ENCODE data around the gene TUBB1.
"Not testable (repeated sequence)": the region's sequence is repeated elsewhere in the genome, so short reads cannot be mapped to it uniquely, and the experiment has no call there.

The TUBB1 gene

GRCh38 chr20:59024111-59024530 lies 4.9 kb downstream of the TUBB1 start:
- DNase-seq: no peak

GRCh38 chr20:59025086-59025485 lies 5.9 kb downstream of the TUBB1 start:
- DNase-seq: no peak

DNA sequence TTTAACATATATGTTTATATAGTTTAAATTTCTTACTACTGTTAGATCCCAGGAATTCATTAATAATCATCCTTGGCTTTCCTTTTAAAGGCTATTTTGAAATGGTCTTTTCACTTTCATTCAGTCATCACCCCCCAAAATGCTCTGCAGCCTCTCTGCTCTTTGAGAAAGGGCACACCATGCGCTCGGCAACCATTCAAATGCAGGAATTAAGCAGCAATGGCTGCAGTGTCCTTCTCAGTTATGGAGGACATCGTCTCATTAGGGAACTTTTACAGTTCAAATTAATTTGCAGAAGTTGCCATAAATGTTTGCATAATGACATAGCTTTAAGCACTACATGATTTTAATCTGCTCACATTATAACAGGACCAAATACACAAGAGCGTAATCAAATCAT lies 6.3 kb downstream of the TUBB1 start:
- DNase-seq: no peak

- no peak for DNase-seq
Observed at GRCh38 chr20:59026904-59027740, 7.9 kb downstream of the TUBB1 start.

- no peak for DNase-seq
Observed at GRCh38 chr20:59027741-59028320, 8.6 kb downstream of the TUBB1 start.

DNA sequence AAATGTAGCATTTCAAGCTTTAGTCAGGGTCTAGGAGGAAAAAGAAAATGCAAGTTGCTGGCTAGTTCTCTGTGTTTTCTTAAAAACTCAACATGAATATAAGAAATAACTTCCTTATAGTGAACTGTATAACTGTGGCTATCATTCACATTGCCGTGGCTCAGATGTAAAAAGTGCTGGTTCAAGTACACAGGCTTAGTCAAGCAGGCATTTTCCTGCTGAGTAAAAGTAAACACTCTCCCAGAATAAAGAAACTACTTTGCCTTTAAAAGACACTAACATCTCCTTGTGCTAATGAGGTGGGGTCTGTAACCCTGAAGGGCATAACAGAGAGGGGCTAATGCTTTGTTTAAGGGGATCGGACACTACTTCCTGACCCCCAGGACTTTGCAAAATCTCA lies 9.6 kb downstream of the TUBB1 start:
- DNase-seq: no peak

DNA sequence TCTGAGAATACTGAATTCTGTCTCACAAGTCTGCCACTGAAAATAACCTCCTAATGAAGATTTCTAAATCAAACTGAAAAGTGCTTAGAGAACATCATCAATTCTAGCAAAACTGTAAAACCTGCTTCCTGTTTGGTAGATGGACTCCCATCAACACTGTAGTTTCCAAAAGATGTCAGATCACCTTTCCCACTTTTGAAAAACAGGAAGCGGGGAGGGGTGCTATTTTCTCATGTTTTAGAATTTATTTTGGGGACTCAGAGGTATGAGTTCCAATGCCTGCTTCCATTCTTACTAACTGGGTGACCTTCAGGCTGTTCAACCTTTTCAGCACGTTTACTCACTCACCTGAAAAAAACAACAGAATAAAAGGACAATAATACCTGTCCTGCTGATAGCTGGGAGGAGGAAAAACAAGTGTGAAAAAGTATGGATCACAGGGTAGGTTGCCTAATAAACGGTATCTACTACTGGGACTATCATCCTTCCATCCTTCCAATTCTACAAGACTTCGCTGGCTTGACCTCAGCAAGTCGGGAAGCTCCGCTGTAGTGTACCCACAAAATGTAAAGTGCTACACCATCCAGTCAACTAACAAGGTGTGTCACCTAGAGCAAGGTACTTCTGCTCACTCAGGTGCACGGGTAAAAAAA lies 11.8 kb downstream of the TUBB1 start:
- peak; percentile 13 for DNase-seq

GRCh38 chr20:59031564-59032022 lies 12.4 kb downstream of the TUBB1 start:
- peak; percentile 57 for DNase-seq

GRCh38 chr20:59032023-59032712 lies 12.9 kb downstream of the TUBB1 start, which contains the start of gene ATP5F1E:
Gene ATP5F1E, minus strand, starts transcription at chr20:59032335. Its CDS starts 84 bp downstream, at chr20:59032251.
- DNase-seq: peak; percentile 96

DNA sequence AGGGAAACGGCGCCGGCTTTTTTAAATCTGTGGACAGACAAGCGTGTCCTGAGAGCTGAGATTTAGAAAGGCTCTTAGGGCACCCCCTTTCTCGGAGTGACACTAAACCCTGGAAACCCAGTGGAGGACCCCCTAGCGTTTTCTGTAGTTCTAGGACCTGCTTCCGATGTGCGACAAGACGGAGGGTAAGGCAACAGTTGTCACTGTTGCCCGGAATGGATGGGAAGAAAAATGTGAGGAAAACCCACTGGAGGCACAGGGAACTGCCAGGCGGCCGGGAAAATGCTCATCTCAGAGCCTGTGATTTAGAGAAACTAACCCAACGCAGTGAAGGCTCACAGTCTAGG lies 13.5 kb downstream of the TUBB1 start:
- no peak for DNase-seq

GRCh38 chr20:59033093-59033492 lies 13.9 kb downstream of the TUBB1 start:
- DNase-seq: no peak

DNA sequence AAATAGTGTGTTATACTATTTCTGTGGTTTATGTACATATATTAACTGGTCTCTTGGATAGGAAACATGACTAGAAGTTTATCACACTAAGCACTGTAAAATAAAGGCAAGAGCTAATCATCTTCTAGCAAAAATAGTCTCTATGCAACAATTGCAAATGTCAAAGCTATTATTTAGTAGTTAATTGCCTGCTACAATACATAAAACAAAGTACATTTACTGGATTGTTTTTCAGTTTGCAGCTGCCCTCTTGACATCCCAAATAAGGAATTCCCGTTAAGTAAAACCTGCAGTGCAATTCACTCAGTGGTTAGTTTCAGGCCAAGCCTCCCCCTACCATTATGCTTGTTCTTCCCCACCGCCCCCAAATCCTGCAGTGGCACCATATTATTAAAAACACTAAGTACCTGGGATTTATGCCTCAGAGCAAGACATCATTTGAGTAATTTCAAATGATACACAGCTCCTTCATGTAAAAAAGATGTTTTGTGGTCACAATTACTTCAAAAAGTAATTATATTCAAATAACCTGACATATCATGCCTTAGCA lies 14.5 kb downstream of the TUBB1 start:
- no peak for DNase-seq

DNA sequence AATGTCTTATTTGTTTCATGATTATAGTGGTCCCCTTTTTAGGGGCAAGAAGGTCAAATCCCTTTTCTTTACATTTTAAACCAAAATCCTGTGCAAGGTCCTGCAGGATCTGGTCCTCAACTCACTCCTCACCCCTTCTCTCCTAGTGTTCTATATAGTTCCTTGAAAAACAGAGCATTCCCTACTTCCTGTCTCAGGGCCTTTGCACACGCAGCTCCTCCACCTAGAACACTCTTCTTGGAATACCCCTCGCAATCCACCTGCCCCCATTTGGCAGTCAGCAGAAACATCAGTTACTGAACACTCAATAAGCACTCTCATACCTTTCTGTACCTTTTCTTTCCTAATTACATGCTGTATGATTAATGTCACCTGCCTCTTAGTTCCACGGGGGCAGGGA lies 16.2 kb downstream of the TUBB1 start:
- no peak for DNase-seq

GRCh38 chr20:59037386-59037785 lies 18.2 kb downstream of the TUBB1 start:
- no peak for DNase-seq

GRCh38 chr20:59039233-59039632 lies 20.0 kb downstream of the TUBB1 start:
- DNase-seq: no peak

DNA sequence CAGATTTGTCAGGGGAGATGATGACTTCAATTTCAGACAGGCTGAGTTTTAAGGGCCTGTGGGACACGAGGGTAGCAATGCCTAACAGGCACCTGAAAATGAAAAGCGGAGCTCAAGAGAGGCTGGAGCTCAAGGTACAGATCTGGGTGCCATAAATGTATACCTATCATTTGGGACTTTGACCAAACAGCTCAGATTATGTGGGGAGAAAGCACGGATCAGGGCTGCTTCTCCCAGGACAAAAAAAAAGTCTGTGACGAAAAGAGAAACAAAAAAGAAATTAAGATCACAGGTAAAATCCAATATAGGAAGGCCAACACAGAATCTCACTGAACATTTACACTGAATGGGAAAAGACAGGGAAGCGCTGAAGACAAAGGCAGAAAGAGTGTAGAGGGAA lies 21.4 kb downstream of the TUBB1 start:
- DNase-seq: no peak

- DNase-seq: not testable (repeated sequence)
Observed at GRCh38 chr20:59041487-59041886, 22.3 kb downstream of the TUBB1 start.

DNA sequence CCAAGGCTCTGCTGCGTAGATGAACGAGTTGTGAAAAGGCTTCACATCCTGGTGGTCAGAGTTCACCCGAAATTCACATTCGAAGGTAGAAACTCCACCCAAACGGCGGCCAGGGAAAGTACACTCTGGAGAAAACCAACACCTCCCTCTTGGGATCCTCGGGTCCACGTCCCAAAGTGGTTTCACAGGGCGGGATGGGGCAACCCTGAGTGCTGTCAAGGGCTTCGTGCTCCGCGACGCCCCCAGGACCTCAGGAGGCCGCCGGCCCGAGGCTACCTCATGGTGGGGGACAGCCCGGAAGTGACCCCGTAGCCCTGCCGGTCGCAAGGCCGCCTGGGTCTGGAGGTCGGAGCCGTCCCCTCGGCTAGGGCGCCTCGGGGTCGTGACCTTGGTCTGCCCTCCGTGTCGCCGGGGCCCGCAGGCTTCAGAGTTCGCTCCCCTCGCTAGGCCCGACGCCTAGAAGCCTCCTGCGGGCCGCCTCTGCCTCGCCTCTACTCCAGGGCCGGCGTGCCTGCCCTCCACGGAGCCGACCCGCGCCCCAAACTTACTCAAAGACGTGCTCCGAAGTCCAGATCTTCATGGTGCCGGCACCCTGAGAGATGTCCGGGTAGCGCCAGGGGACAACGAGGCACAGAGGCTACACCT lies 23.0 kb downstream of the TUBB1 start, which contains the start of gene PRELID3B:
Gene PRELID3B (minus strand): TSS at position 636 of the 645 bp plus-strand sequence. CDS start 56 bp downstream, at position 580.
- DNase-seq: peak; percentile 33

- peak; percentile 93 for DNase-seq
Observed at GRCh38 chr20:59042796-59043631, 23.8 kb downstream of the TUBB1 start.

DNA sequence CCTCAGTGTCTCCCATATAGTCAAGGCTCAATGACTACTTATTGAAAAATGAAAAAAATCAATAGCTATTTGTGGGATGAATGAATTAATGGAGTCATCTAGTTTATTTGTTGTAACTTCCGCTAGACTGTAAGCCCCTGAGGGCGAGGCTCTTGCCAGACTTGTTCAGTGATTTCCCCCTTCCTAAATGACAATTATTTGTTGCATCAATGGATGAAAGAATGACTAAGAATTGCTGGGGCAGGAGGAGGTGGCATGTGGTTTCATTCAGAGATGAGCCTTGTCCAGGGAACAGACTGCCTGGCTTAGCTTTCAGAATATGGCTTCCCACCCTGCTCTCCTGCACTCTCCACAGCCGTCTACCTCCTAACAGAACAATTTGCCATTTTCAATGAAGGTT lies 24.5 kb downstream of the TUBB1 start:
- peak; percentile 23 for DNase-seq

- DNase-seq: no peak
Observed at GRCh38 chr20:59044295-59044694, 25.1 kb downstream of the TUBB1 start.

Data from CD4-positive, alpha-beta T cell treated with Interleukin-4 for 4 hours (primary cell).